IMR-90 (cell line): Measurements from ENCODE around the gene PSMA7. TPM values are rescaled to one million over a fixed set of nuclear protein-coding genes. Genes with fewer than 3 reads are reported as not detected.

Source experiments
- ATAC-seq: fragments of 200-7000 bp; cut with Tn5 transposase; 2 replicates; pipeline ENCODE4 v1.9.1; 2020; ENCODE audit warnings: low read depth, mild to moderate bottlenecking, moderate library complexity
- BruUV-seq: library from RNA; stranded (reverse); fragments of 400-500 nt; replicated peaks from 2 replicates; lab custom pipeline; 2021; lab: Mats Ljungman, UMichigan
- CTCF ChIA-PET: fragments of 300-600 bp; formaldehyde crosslinking; extraction: SDS; loops from one replicate; lab custom pipeline; 2021; ENCODE audit warnings: antibody characterized with exemption; lab: Yijun Ruan, JAX
- POLR2A ChIA-PET: fragments of 300-600 bp; sonication (Branson Sonifier 250); formaldehyde crosslinking; loops from one replicate; lab custom pipeline; 2022; ENCODE audit warnings: antibody characterized with exemption; ENCODE audit not compliant: unreplicated experiment; lab: Charles Lee
- DNase-seq: peaks from one replicate; pipeline ENCODE4 v3.0.0; 2013
- H2AFZ ChIP-seq: replicated peaks from 2 replicates; pipeline ENCODE3; 2013; ENCODE audit warnings: low read length, mild to moderate bottlenecking; ENCODE audit not compliant: poor library complexity
- H2AK5ac ChIP-seq: 2 replicates; pipeline ENCODE4 v1.6.1; 2013; ENCODE audit warnings: low read depth, low read length, inconsistent platforms
- H2AK9ac ChIP-seq: replicated peaks from 2 replicates; pipeline ENCODE3; 2013; ENCODE audit warnings: mild to moderate bottlenecking, low read depth, low read length, moderate library complexity; ENCODE audit not compliant: poor library complexity
- H2BK120ac ChIP-seq: 2 replicates; pipeline ENCODE4 v1.6.1; 2013; ENCODE audit warnings: low read depth, low read length, inconsistent platforms
- H2BK15ac ChIP-seq: 3 replicates; pipeline ENCODE4 v1.6.1; 2013; ENCODE audit warnings: low read depth, low read length, inconsistent platforms
- H2BK20ac ChIP-seq: 2 replicates; pipeline ENCODE4 v1.6.1; 2013; ENCODE audit warnings: low read depth, mild to moderate bottlenecking, inconsistent platforms, low read length, moderate library complexity
- H2BK5ac ChIP-seq: 2 replicates; pipeline ENCODE4 v1.6.1; 2013; ENCODE audit warnings: mild to moderate bottlenecking, low read depth, low read length, inconsistent platforms; ENCODE audit not compliant: poor library complexity, severe bottlenecking
- H3K14ac ChIP-seq: replicated peaks from 2 replicates; pipeline ENCODE4 v1.6.1; 2013; ENCODE audit warnings: low read depth, low read length, inconsistent platforms
- H3K18ac ChIP-seq: 2 replicates; pipeline ENCODE4 v1.6.1; 2013; ENCODE audit warnings: low read depth, low read length, control low read depth
- H3K23ac ChIP-seq: 2 replicates; pipeline ENCODE4 v1.6.1; 2013; ENCODE audit warnings: low read depth, low read length, inconsistent platforms
- H3K27ac ChIP-seq: 2 replicates; pipeline ENCODE4 v1.5.1; 2013; ENCODE audit warnings: mild to moderate bottlenecking, control low read depth, low read length; ENCODE audit not compliant: insufficient read depth
- H3K27me3 ChIP-seq: 2 replicates; pipeline ENCODE4 v1.6.1; 2013; ENCODE audit warnings: low read length; ENCODE audit not compliant: control insufficient read depth, insufficient read depth
- H3K36me3 ChIP-seq: 2 replicates; pipeline ENCODE4 v1.6.1; 2013; ENCODE audit warnings: low read length, mixed read lengths; ENCODE audit not compliant: control insufficient read depth, insufficient read depth
- H3K4ac ChIP-seq: 2 replicates; pipeline ENCODE4 v1.6.1; 2013; ENCODE audit warnings: low read depth, low read length, inconsistent platforms
- H3K4me1 ChIP-seq: 2 replicates; pipeline ENCODE4 v1.6.1; 2013; ENCODE audit warnings: low read length, mixed read lengths; ENCODE audit not compliant: control insufficient read depth, insufficient read depth
- H3K4me2 ChIP-seq: 2 replicates; pipeline ENCODE4 v1.6.1; 2013; ENCODE audit warnings: low read depth, mild to moderate bottlenecking, control low read depth, low read length, moderate library complexity
- H3K4me3 ChIP-seq: 2 replicates; pipeline ENCODE4 v1.5.1; 2013; ENCODE audit warnings: low read depth, mild to moderate bottlenecking, control low read depth, low read length, moderate library complexity; ENCODE audit not compliant: insufficient read depth
- H3K56ac ChIP-seq: 2 replicates; pipeline ENCODE4 v1.6.1; 2013; ENCODE audit warnings: low read length, inconsistent platforms; ENCODE audit not compliant: insufficient read depth; ENCODE audit errors: extremely low read depth
- H3K79me1 ChIP-seq, 2 experiments: 2 replicates each; pipeline ENCODE4 v1.6.1; 2013; ENCODE audit warnings: low read length in 2 of 2, inconsistent platforms in 1 of 2, low read depth in 1 of 2
- H3K9ac ChIP-seq: 2 replicates; pipeline ENCODE4 v1.6.1; 2013; ENCODE audit warnings: low read depth, low read length, control low read depth
- H3K9me1 ChIP-seq: 2 replicates; pipeline ENCODE4 v1.6.1; 2013; ENCODE audit warnings: low read length, inconsistent platforms; ENCODE audit not compliant: insufficient read depth
- H3K9me3 ChIP-seq: 2 replicates; pipeline ENCODE4 v1.6.1; 2013; ENCODE audit warnings: low read length; ENCODE audit not compliant: control insufficient read depth, insufficient read depth
- H4K20me1 ChIP-seq: 2 replicates; pipeline ENCODE4 v1.6.1; 2013; ENCODE audit warnings: low read length, inconsistent platforms; ENCODE audit not compliant: insufficient read depth
- H4K5ac ChIP-seq: 2 replicates; pipeline ENCODE4 v1.6.1; 2013; ENCODE audit warnings: mild to moderate bottlenecking, low read depth, low read length, control low read depth
- H4K8ac ChIP-seq, 2 experiments: 2 replicates each; pipeline ENCODE4 v1.6.1; 2013; ENCODE audit warnings: low read depth in 2 of 2, low read length in 2 of 2, control low read depth in 1 of 2, inconsistent platforms in 1 of 2
- H4K91ac ChIP-seq: 2 replicates; pipeline ENCODE4 v1.6.1; 2013; ENCODE audit warnings: low read depth, low read length, inconsistent platforms; ENCODE audit not compliant: insufficient read depth
- CEBPB ChIP-seq: IDR thresholded peaks from 2 replicates; pipeline ENCODE4 v1.6.1; 2012; ENCODE audit warnings: low read depth, low read length, improper control_type of control experiment
- CHD1 ChIP-seq: IDR thresholded peaks from 2 replicates; pipeline ENCODE4 v1.6.1; 2012; ENCODE audit warnings: low read depth, low read length, improper control_type of control experiment
- FOS ChIP-seq: fragments of 150-350 bp; IDR thresholded peaks from 2 replicates; pipeline ENCODE4 v1.6.1; 2016; ENCODE audit warnings: low read depth, low read length
- MAFK ChIP-seq: IDR thresholded peaks from 2 replicates; pipeline ENCODE4 v1.6.1; 2012; ENCODE audit warnings: low read depth, low read length, improper control_type of control experiment
- MXI1 ChIP-seq: IDR thresholded peaks from 2 replicates; pipeline ENCODE4 v1.6.1; 2012; ENCODE audit warnings: low read depth, mild to moderate bottlenecking, low read length, moderate library complexity, borderline replicate concordance
- POLR2A ChIP-seq: IDR thresholded peaks from 2 replicates; pipeline ENCODE4 v1.6.1; 2012; ENCODE audit warnings: mild to moderate bottlenecking, low read depth, low read length
- RAD21 ChIP-seq: IDR thresholded peaks from 2 replicates; pipeline ENCODE4 v1.6.1; 2012; ENCODE audit warnings: low read length, improper control_type of control experiment
- RCOR1 ChIP-seq: IDR thresholded peaks from 2 replicates; pipeline ENCODE4 v1.6.1; 2012; ENCODE audit warnings: mild to moderate bottlenecking, low read length, improper control_type of control experiment; ENCODE audit not compliant: insufficient replicate concordance
- SMC3 ChIP-seq: fragments of 150-350 bp; IDR thresholded peaks from 2 replicates; pipeline ENCODE4 v1.6.1; 2016; ENCODE audit warnings: low read depth, mild to moderate bottlenecking, antibody characterized with exemption, low read length, moderate library complexity
- WGBS, 2 experiments: methylation state at CpG; one replicate each; pipeline versions ENCODE4 v1.1.5 to v1.1.7; 2013; ENCODE audit warnings: missing lambda C conversion rate in 2 of 2; ENCODE audit not compliant: insufficient read length in 1 of 2; ENCODE audit errors: extremely low coverage in 2 of 2; 5-methylcytosine and 5-hydroxymethylcytosine counted together
- dilution Hi-C: fragments of 300-500 bp; cut with HindIII; formaldehyde crosslinking; loops from one replicate; pipeline ENCODE4 v1.14.3; 2018; ENCODE audit warnings: low sequenced_read_pairs; ENCODE audit not compliant: unreplicated experiment
- in situ Hi-C: fragments of 300-500 bp; cut with MboI; formaldehyde crosslinking; loops from 3 replicates; pipeline ENCODE4 v1.14.3; 2019; ENCODE audit warnings: low sequenced_read_pairs, inconsistent platforms, mixed read lengths
- intact Hi-C: fragments of 100-400 bp; cut with micrococcal nuclease; formaldehyde crosslinking; loops from 2 replicates; pipeline ENCODE4 v1.10.0; 2022
- polyA plus RNA-seq, 3 experiments: library from polyadenylated mRNA; depleted of rRNA; stranded (reverse); fragments of >200 nt; gene quantifications; 2 replicates each; pipeline ENCODE4 v1.2.3, GENCODE V29; 2012; ENCODE audit warnings: low replicate concordance in 1 of 3
- total RNA-seq: library from RNA; depleted of rRNA; stranded (reverse); fragments of >200 nt; gene quantifications from 2 replicates; pipeline ENCODE4 v1.2.3, GENCODE V29; 2012
- TF ChIP-seq, protein P1 (sequence below): conservative IDR thresholded peaks from 2 replicates; pipeline ENCODE4 v1.5.1; 2012; ENCODE audit warnings: mild to moderate bottlenecking, low read depth, low read length, improper control_type of control experiment
- TF ChIP-seq, protein P2 (sequence below): fragments of 150-350 bp; IDR thresholded peaks from 2 replicates; pipeline ENCODE4 v1.6.1; 2016; ENCODE audit warnings: low read depth, mild to moderate bottlenecking, low read length, moderate library complexity, borderline replicate concordance
- TF ChIP-seq, protein P3 (sequence below): fragments of 150-350 bp; IDR thresholded peaks from 2 replicates; pipeline ENCODE4 v1.6.1; 2017; ENCODE audit warnings: mild to moderate bottlenecking, antibody characterized with exemption, low read length, low read depth

Gene PSMA7
- total and polyA plus RNA-seq, 2 of the 4 experiments (the other 2 are of a cell fraction), result 417 to 458 TPM

DNA sequence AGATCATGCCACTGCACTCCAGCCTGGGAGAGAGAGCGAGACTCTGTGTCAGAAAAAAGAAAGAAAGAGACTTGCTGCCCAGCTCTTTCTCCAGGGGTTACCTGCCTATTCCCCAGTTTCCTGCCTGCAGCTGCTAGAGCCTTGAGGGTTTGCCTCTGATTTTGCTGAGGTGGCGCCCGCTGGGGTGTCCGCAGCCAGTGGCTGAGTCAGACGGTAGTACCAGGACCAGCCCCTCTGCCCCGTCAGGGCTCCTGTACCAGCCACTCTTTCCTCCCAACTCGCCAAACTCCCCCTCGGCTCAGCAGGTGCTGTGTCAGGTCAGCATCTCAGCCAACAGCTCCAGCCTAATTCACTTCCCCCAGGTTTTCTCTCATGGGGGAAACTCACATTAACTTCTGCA, 28.3 kb downstream of the PSMA7 start:
- Histone ChIP-seq H3K36me3 (no peaks in the 10 kb centered on the region), H3K27ac (no peak overlapping the region), H3K4ac (no peak overlapping the region), H2BK15ac (no peak overlapping the region), H2AK9ac (no peak overlapping the region), H4K5ac (no peak overlapping the region), H4K20me1 (no peaks in the 10 kb centered on the region), H3K4me2 (no peak overlapping the region), H3K56ac (no peak overlapping the region), H3K18ac (no peak overlapping the region), H3K79me1 (no peaks in the 10 kb centered on the region), H3K9me3 (peaks cover 21% of the 10 kb centered on the region), H2AK5ac (no peak overlapping the region), H3K4me1 (no peaks in the 10 kb centered on the region), H2BK120ac (no peak overlapping the region), H4K8ac (no peak overlapping the region), H3K14ac (no peak overlapping the region), H3K23ac (no peak overlapping the region), H3K4me3 (no peak overlapping the region), H2BK5ac (no peak overlapping the region), H3K27me3 (peaks cover 33% of the 10 kb centered on the region), H3K9ac (no peak overlapping the region), H2BK20ac (no peak overlapping the region), H2AFZ (no peak overlapping the region), H4K91ac (no peak overlapping the region), H3K9me1 (no peaks in the 10 kb centered on the region)
- no peak for TF ChIP-seq SMC3
- TF ChIP-seq, protein P1, sequence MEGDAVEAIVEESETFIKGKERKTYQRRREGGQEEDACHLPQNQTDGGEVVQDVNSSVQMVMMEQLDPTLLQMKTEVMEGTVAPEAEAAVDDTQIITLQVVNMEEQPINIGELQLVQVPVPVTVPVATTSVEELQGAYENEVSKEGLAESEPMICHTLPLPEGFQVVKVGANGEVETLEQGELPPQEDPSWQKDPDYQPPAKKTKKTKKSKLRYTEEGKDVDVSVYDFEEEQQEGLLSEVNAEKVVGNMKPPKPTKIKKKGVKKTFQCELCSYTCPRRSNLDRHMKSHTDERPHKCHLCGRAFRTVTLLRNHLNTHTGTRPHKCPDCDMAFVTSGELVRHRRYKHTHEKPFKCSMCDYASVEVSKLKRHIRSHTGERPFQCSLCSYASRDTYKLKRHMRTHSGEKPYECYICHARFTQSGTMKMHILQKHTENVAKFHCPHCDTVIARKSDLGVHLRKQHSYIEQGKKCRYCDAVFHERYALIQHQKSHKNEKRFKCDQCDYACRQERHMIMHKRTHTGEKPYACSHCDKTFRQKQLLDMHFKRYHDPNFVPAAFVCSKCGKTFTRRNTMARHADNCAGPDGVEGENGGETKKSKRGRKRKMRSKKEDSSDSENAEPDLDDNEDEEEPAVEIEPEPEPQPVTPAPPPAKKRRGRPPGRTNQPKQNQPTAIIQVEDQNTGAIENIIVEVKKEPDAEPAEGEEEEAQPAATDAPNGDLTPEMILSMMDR, result no peak
- no peak for TF ChIP-seq RAD21
- TF ChIP-seq, protein P2, sequence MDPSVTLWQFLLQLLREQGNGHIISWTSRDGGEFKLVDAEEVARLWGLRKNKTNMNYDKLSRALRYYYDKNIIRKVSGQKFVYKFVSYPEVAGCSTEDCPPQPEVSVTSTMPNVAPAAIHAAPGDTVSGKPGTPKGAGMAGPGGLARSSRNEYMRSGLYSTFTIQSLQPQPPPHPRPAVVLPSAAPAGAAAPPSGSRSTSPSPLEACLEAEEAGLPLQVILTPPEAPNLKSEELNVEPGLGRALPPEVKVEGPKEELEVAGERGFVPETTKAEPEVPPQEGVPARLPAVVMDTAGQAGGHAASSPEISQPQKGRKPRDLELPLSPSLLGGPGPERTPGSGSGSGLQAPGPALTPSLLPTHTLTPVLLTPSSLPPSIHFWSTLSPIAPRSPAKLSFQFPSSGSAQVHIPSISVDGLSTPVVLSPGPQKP, result no peak
- TF ChIP-seq POLR2A, result no peak
- no peak for TF ChIP-seq RCOR1
- no peak for TF ChIP-seq CHD1
- TF ChIP-seq, protein P3, sequence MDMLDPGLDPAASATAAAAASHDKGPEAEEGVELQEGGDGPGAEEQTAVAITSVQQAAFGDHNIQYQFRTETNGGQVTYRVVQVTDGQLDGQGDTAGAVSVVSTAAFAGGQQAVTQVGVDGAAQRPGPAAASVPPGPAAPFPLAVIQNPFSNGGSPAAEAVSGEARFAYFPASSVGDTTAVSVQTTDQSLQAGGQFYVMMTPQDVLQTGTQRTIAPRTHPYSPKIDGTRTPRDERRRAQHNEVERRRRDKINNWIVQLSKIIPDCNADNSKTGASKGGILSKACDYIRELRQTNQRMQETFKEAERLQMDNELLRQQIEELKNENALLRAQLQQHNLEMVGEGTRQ, result no peak
- TF ChIP-seq MAFK, result no peak
- no peak for TF ChIP-seq CEBPB
- TF ChIP-seq MXI1, result no peak
- TF ChIP-seq FOS, result no peak
- dilution Hi-C loops, result no loop called here
- ATAC-seq (no peak), DNase-seq (no peak)
- CTCF ChIA-PET, result no interaction called here
- POLR2A ChIA-PET, result no interaction called here
- no TSS peak for BruUV-seq
- in situ Hi-C loops, result no loop called here
- WGBS, 2 experiments, result 35% methylated on average over 6 of the region's 8 CpGs; no CpG with 5 or more reads in 1 of the 2 experiments
- intact Hi-C loops, result no loop called here
